ENCODE results near the gene MEIKIN.

MEIKIN gene

DNA sequence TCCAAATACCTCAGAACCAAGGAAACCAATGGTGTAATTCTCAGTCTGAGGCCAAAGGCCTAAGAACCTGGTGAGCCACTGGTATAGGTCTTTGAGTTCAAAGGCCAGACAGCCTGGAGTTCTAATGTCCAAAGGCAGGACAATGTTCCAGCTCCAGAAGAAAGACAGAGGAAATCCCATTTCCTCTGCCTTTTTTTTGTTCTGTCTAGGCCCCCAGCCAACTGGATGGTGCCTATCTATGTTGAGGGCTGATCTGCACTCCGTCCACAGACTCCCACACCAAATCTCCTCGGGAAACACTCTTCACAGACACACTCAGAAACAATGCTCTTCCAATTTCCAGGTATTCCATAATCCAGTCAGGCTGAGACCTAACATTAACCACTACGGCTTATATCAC, 178.8 kb downstream of the MEIKIN start:
- no peak for DNase-seq

DNA sequence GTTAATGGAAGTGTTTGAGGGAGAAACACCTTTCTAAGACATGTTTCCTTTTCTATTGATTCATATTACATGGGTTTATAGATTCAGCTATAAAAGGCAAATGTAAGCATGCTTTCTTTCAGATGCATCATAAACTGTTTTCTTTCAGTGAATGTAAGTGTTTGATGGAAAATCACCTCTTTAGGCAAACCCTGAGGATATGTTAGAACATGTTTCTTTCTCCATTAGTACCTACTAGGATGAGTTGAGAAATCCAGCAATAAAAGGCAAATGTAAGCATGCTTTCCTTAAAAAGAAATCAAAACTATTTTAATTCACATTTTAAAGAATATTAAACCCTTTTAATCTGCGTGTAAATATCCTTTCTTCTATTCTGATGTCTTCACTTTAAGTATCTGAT, 180.2 kb downstream of the MEIKIN start:
- DNase-seq: no peak

DNA sequence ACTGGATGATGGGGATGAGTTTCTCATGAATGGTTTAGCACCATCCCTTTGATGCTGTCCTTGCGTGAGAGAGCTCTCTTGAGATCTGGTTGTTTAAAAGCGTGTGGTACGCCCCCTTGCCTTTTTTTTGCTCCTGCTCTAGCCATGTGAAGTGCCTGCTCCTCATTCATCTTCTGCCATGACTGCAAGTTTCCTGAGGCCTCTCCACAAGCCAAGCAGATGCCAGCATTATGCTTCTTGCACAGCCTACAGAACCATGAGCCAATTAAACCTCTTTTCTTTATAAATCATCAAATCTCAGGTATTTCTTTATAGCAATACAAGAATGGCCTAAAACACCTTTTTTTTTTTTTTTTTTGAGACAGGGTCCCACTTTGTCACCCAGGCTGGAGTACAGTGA, 181.5 kb downstream of the MEIKIN start:
- no peak for DNase-seq

DNA sequence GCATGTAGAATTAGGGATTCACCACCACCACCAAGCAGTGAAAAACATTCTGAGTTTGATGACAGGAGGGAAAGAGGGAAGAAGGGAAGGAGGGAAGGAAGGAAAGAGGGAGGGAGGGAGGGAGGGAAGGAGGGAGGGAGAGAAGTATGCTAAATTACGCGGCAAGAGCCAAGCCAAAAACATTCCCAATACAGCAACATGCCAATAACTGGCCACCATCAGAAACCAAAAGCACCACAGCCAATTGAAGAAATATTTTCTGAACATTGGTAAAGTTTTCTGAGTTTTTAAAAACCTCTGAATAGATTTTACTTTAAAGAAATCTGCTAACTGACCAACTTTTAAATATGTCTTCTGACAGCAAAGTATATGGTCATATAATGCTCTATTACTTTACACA, 184.7 kb downstream of the MEIKIN start:
- DNase-seq: no peak

DNA sequence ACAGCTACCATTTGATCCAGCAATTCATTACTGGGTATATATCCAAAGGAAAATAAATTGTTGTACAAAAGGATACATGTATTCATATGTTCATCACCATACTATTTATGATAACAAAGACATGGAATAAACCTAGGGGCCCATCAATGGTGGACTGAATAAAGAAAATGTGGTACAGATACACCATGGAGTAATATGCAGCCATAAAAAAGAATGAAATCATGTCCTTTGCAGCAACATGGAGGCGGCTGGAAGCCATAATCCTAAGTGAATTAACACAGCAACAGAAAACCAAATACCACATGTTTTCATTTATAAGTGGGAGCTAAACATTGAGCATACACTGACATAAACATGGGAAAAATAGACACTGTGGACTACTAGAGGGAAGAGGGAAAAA, 185.8 kb downstream of the MEIKIN start:
- DNase-seq: no peak

DNA sequence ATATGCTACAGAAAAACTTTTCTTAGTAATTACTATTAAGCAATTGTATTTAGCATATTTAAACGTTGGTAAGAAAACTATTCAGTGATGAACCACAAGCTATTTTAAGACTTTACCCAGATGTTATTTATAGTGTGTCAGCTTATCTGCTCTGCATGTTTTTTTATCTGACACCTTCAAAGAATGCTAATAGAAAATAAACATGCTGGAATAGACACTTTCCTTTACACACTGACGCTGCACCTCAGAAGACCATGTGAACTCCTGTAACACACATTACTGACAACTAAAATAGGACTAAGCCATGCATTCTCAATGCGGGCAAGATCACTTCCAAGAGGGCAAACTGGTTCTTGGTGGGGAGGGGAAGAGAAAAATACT, 187.0 kb downstream of the MEIKIN start:
- no peak for DNase-seq

DNA sequence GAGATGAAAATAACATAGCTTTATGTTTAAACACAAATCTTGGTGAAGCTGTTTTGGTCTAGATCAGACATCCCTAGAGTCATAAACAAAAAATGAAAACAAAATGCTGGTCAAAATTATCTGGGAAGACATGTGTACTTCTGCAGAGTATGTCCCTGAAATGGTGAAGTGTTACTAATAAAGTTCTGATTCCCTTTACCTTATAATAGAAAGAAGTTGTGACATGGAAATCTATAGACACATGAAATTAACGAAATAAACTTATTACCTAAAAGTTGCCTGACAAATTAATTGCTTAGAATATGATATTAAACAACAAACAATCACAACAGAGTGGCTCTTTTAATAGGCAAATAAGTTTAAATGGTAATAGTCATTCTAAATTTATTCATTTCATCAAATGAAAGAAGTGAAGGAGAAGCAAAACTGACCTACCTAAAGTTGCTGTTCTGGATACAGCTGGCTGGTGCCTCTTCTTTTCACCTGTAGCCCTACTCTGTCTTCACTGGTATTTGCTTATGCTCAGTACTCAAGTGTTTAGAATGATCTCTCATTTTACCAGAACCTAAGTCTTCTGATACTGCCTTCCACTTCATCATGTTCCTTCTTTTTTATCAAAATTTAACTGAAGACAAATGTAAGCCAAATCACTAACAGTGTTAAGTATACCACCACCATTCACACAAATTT, 187.5 kb downstream of the MEIKIN start:
- DNase-seq: no peak

Data from NCI-H2029 (cell line).